Osteoblast (primary cell): Measurements from ENCODE around the gene ATP5MC2. TPM values are rescaled to one million over a fixed set of nuclear protein-coding genes. Genes with fewer than 3 reads are reported as not detected.

Source experiments
- DNase-seq: peaks from one replicate; pipeline ENCODE4 v3.0.0; 2011; ENCODE audit warnings: low spot score, mixed read lengths; ENCODE audit not compliant: insufficient read length; ENCODE audit errors: missing footprints
- H2AFZ ChIP-seq: 2 replicates; pipeline ENCODE4 v1.6.0; 2011; ENCODE audit warnings: mild to moderate bottlenecking, low read length
- H3K27ac ChIP-seq: 2 replicates; pipeline ENCODE4 v1.5.1; 2011; ENCODE audit warnings: mild to moderate bottlenecking, low read depth, low read length, moderate library complexity
- H3K27me3 ChIP-seq: 2 replicates; pipeline ENCODE4 v1.6.0; 2012; ENCODE audit warnings: mild to moderate bottlenecking, control low read depth, inconsistent platforms, low read length, moderate library complexity; ENCODE audit not compliant: insufficient read depth
- H3K36me3 ChIP-seq: 2 replicates; pipeline ENCODE4 v1.5.1; 2011; ENCODE audit warnings: mild to moderate bottlenecking, low read length, control low read depth, moderate library complexity; ENCODE audit not compliant: insufficient read depth
- H3K4me1 ChIP-seq: 2 replicates; pipeline ENCODE4 v1.5.1; 2011; ENCODE audit warnings: mild to moderate bottlenecking, low read length, control low read depth, moderate library complexity; ENCODE audit not compliant: insufficient read depth
- H3K4me2 ChIP-seq: 2 replicates; pipeline ENCODE4 v1.6.0; 2011; ENCODE audit warnings: mild to moderate bottlenecking, low read length; ENCODE audit not compliant: insufficient read depth
- H3K4me3 ChIP-seq: fragments of 200-600 bp; sonication (generic); 3 replicates; pipeline ENCODE4 v1.5.1; 2012; ENCODE audit warnings: mild to moderate bottlenecking, low read length, inconsistent platforms; ENCODE audit not compliant: insufficient read depth
- H3K79me2 ChIP-seq: 2 replicates; pipeline ENCODE4 v1.6.0; 2012; ENCODE audit warnings: mild to moderate bottlenecking, low read length, control low read depth, inconsistent platforms; ENCODE audit not compliant: insufficient read depth
- H3K9me3 ChIP-seq: 2 replicates; pipeline ENCODE4 v1.5.1; 2011; ENCODE audit warnings: low read depth, low read length, control low read depth
- H4K20me1 ChIP-seq: 2 replicates; pipeline ENCODE4 v1.6.0; 2012; ENCODE audit warnings: mild to moderate bottlenecking, low read length, control low read depth; ENCODE audit not compliant: insufficient read depth
- CTCF ChIP-seq: IDR thresholded peaks from 2 replicates; pipeline ENCODE4 v1.5.1; 2011; ENCODE audit warnings: mild to moderate bottlenecking, low read depth, low read length, moderate library complexity; ENCODE audit errors: extremely low read depth
- total RNA-seq: library from RNA; depleted of rRNA; stranded (reverse); fragments of >200 nt; gene quantifications from 2 replicates; pipeline ENCODE4 v1.2.3, GENCODE V29; 2012

Gene ATP5MC2
- total RNA-seq, 1 donor, result 95.9 TPM

- H2AFZ ChIP-seq, result peak overlapping the region; percentile 60
- no peaks in the 10 kb centered on the region for H4K20me1 ChIP-seq
- H3K36me3 ChIP-seq, result no peaks in the 10 kb centered on the region
- H3K9me3 ChIP-seq, result no peaks in the 10 kb centered on the region
- H3K27ac ChIP-seq, result no peak overlapping the region
- H3K27me3 ChIP-seq, result peaks cover 50% of the 10 kb centered on the region
- no peak for TF ChIP-seq CTCF
- H3K4me1 ChIP-seq, result peaks cover 10% of the 10 kb centered on the region
- no peaks in the 10 kb centered on the region for H3K79me2 ChIP-seq
- peak overlapping the region; percentile 42 for H3K4me3 ChIP-seq
- no peak for DNase-seq
- peak overlapping the region; percentile 80 for H3K4me2 ChIP-seq
These were observed 20.9 kb upstream of the ATP5MC2 start for GRCh38 chr12:53696655-53697331.

GRCh38 chr12:53696285-53696654, 20.4 kb upstream of the ATP5MC2 start:
- Histone ChIP-seq H3K4me3 (peak overlapping the region; percentile 42), H3K36me3 (no peaks in the 10 kb centered on the region), H4K20me1 (no peaks in the 10 kb centered on the region), H2AFZ (peak overlapping the region; percentile 60), H3K27me3 (peaks cover 50% of the 10 kb centered on the region), H3K4me1 (peaks cover 10% of the 10 kb centered on the region), H3K79me2 (no peaks in the 10 kb centered on the region), H3K9me3 (no peaks in the 10 kb centered on the region), H3K4me2 (peak overlapping the region; percentile 80), H3K27ac (no peak overlapping the region)
- peak; percentile 98 for DNase-seq
- no peak for TF ChIP-seq CTCF

GRCh38 chr12:53695152-53696145, 19.6 kb upstream of the ATP5MC2 start:
- peak overlapping the region; percentile 80 for H3K4me2 ChIP-seq
- DNase-seq, result peak; percentile 91
- peaks cover 10% of the 10 kb centered on the region for H3K4me1 ChIP-seq
- H3K27ac ChIP-seq, result no peak overlapping the region
- no peaks in the 10 kb centered on the region for H4K20me1 ChIP-seq
- no peaks in the 10 kb centered on the region for H3K36me3 ChIP-seq
- H2AFZ ChIP-seq, result no peak overlapping the region
- H3K4me3 ChIP-seq, result peak overlapping the region; percentile 42
- H3K79me2 ChIP-seq, result no peaks in the 10 kb centered on the region
- peaks cover 45% of the 10 kb centered on the region for H3K27me3 ChIP-seq
- no peak for TF ChIP-seq CTCF
- H3K9me3 ChIP-seq, result no peaks in the 10 kb centered on the region

DNA sequence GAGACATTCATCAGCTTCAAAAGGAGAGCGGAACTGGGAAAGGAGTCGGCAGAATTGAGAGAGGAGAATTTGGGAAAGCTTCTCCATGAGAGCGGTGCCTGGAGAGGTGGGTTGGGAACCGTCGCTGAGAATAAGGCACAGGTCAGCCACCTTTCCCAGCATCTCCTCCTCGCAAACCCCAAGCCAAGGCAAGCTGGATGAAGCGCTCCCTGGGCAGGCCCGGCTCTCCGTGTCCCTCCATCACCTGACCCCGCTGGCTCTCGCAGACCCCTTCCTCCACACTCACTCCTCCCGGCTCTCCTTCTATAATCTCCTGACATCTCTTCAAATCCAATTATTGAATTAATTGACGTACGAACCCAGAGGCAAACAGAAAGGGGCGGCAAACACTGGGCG, 18.9 kb upstream of the ATP5MC2 start:
- Histone ChIP-seq H3K9me3 (no peaks in the 10 kb centered on the region), H3K79me2 (no peaks in the 10 kb centered on the region), H3K4me3 (no peak overlapping the region), H3K27me3 (peaks cover 38% of the 10 kb centered on the region), H3K4me1 (peaks cover 10% of the 10 kb centered on the region), H4K20me1 (no peaks in the 10 kb centered on the region), H3K36me3 (no peaks in the 10 kb centered on the region), H2AFZ (no peak overlapping the region), H3K4me2 (peak overlapping the region; percentile 80), H3K27ac (no peak overlapping the region)
- no peak for TF ChIP-seq CTCF
- peak; percentile 44 for DNase-seq
